MM.1S (cell line): ENCODE data around the gene SIRT2.

ENCODE experiments used
- DNase-seq: peaks from one replicate; pipeline ENCODE4 v3.0.0-alpha.2; 2015
- H2AFZ ChIP-seq: fragments of 300-600 bp; sonication (generic); 2 replicates; pipeline ENCODE4 v1.6.0; 2016; ENCODE audit warnings: antibody characterized with exemption, low read length
- H3F3A ChIP-seq: fragments of 300-600 bp; sonication (generic); 2 replicates; pipeline ENCODE4 v1.6.1; 2016; ENCODE audit warnings: mild to moderate bottlenecking, antibody characterized with exemption, low read length, moderate library complexity, mixed read lengths; ENCODE audit not compliant: insufficient read depth
- H3K27ac ChIP-seq: fragments of 300-600 bp; sonication (generic); 2 replicates; pipeline ENCODE4 v1.5.1; 2016; ENCODE audit warnings: mild to moderate bottlenecking, low read length
- H3K27me3 ChIP-seq: fragments of 300-600 bp; sonication (generic); replicated peaks from 2 replicates; pipeline ENCODE4 v1.6.0; 2016; ENCODE audit warnings: low read length; ENCODE audit not compliant: insufficient read depth
- H3K36me3 ChIP-seq: fragments of 300-600 bp; sonication (generic); replicated peaks from 2 replicates; pipeline ENCODE4 v1.6.1; 2016; ENCODE audit warnings: mild to moderate bottlenecking, low read length, mixed read lengths; ENCODE audit not compliant: insufficient read depth
- H3K4me1 ChIP-seq: fragments of 300-600 bp; sonication (generic); 2 replicates; pipeline ENCODE4 v1.6.1; 2016; ENCODE audit warnings: low read length, mixed read lengths
- H3K4me2 ChIP-seq: fragments of 300-600 bp; sonication (generic); 2 replicates; pipeline ENCODE4 v1.6.0; 2016; ENCODE audit warnings: low read depth, low read length
- H3K4me3 ChIP-seq: fragments of 300-600 bp; sonication (generic); 2 replicates; pipeline ENCODE4 v1.5.1; 2016; ENCODE audit warnings: low read length, mixed read lengths
- H3K79me2 ChIP-seq: fragments of 300-600 bp; sonication (generic); 2 replicates; pipeline ENCODE4 v1.6.1; 2016; ENCODE audit warnings: mixed run types, low read length, mixed read lengths
- H3K9ac ChIP-seq: fragments of 300-600 bp; sonication (generic); 2 replicates; pipeline ENCODE4 v1.6.1; 2016; ENCODE audit warnings: low read length, mixed read lengths
- H3K9me2 ChIP-seq: fragments of 300-600 bp; sonication (generic); replicated peaks from 2 replicates; pipeline ENCODE4 v1.6.1; 2016; ENCODE audit warnings: mild to moderate bottlenecking, low read length, mixed read lengths; ENCODE audit not compliant: insufficient read depth
- H3K9me3 ChIP-seq: fragments of 300-600 bp; sonication (generic); replicated peaks from 2 replicates; pipeline ENCODE4 v1.6.1; 2016; ENCODE audit warnings: mild to moderate bottlenecking, low read length, mixed read lengths; ENCODE audit not compliant: insufficient read depth
- H4K20me1 ChIP-seq: fragments of 300-600 bp; sonication (generic); 2 replicates; pipeline ENCODE4 v1.6.1; 2016; ENCODE audit warnings: mild to moderate bottlenecking, low read length, moderate library complexity, mixed read lengths; ENCODE audit not compliant: insufficient read depth
- CTCF ChIP-seq: fragments of 300-600 bp; sonication (generic); IDR thresholded peaks from 2 replicates; pipeline ENCODE4 v1.5.1; 2016; ENCODE audit warnings: antibody characterized with exemption, low read length, mixed read lengths
- EZH2 ChIP-seq: fragments of 300-600 bp; sonication (generic); optimal IDR thresholded peaks from 2 replicates; pipeline ENCODE3; 2017; ENCODE audit warnings: low read depth, mild to moderate bottlenecking, antibody characterized with exemption, low read length, mixed read lengths
- EZH2phosphoT487 ChIP-seq: fragments of 300-600 bp; sonication (generic); IDR thresholded peaks from 2 replicates; pipeline ENCODE4 v1.6.1; 2018; ENCODE audit warnings: antibody characterized with exemption, low read length

Gene SIRT2

GRCh38 chr19:38844093-38844686 is 55.2 kb downstream of the SIRT2 start:
- no peaks in the 10 kb centered on the region for H3K9me3 ChIP-seq

GRCh38 chr19:38843175-38843758 is 56.2 kb downstream of the SIRT2 start:
- Histone ChIP-seq H3K4me2 (no peak overlapping the region), H3K36me3 (peaks cover 59% of the 10 kb centered on the region), H3F3A (peaks cover 31% of the 10 kb centered on the region), H3K9me3 (no peaks in the 10 kb centered on the region), H3K9ac (no peak overlapping the region), H3K9me2 (no peaks in the 10 kb centered on the region), H4K20me1 (peaks cover 13% of the 10 kb centered on the region), H3K27ac (no peak overlapping the region), H3K79me2 (peaks cover 74% of the 10 kb centered on the region), H2AFZ (no peak overlapping the region), H3K4me1 (0 out of 2 replicates have a peak, but pooled peaks cover under 1% of the 10 kb centered on the region), H3K27me3 (no peaks in the 10 kb centered on the region), H3K4me3 (no peak overlapping the region)
- TF ChIP-seq EZH2 (no peak), CTCF (no peak), EZH2phosphoT487 (no peak)
- DNase-seq: no peak

More at GRCh38 chr19:38844093-38844686, 55.2 kb downstream of the SIRT2 start:
- Histone ChIP-seq H3K4me1 (0 out of 2 replicates have a peak, but pooled peaks cover 5% of the 10 kb centered on the region), H3K27ac (no peak overlapping the region), H2AFZ (no peak overlapping the region), H3K4me3 (no peak overlapping the region), H3K27me3 (no peaks in the 10 kb centered on the region), H3K9ac (no peak overlapping the region), H3K79me2 (peaks cover 83% of the 10 kb centered on the region), H3K4me2 (no peak overlapping the region), H3F3A (peaks cover 26% of the 10 kb centered on the region), H3K36me3 (peaks cover 58% of the 10 kb centered on the region), H4K20me1 (peaks cover 16% of the 10 kb centered on the region), H3K9me2 (no peaks in the 10 kb centered on the region)
- no peak for DNase-seq
- no peak for TF ChIP-seq CTCF
- no peak for TF ChIP-seq EZH2phosphoT487
- TF ChIP-seq EZH2: no peak

GRCh38 chr19:38842439-38843174 is 56.8 kb downstream of the SIRT2 start:
- no peak overlapping the region for H3K4me3 ChIP-seq
- DNase-seq: no peak
- TF ChIP-seq EZH2phosphoT487 (no peak), CTCF (no peak), EZH2 (no peak)
- no peaks in the 10 kb centered on the region for H3K4me1 ChIP-seq
- H3K4me2 ChIP-seq: no peak overlapping the region
- peaks cover 13% of the 10 kb centered on the region for H4K20me1 ChIP-seq
- H3K27me3 ChIP-seq: no peaks in the 10 kb centered on the region
- H3K36me3 ChIP-seq: peaks cover 62% of the 10 kb centered on the region
- H3K79me2 ChIP-seq: peaks cover 68% of the 10 kb centered on the region
- H3K9me3 ChIP-seq: no peaks in the 10 kb centered on the region
- peaks cover 33% of the 10 kb centered on the region for H3F3A ChIP-seq
- H3K27ac ChIP-seq: no peak overlapping the region
- H2AFZ ChIP-seq: no peak overlapping the region
- H3K9ac ChIP-seq: no peak overlapping the region
- no peaks in the 10 kb centered on the region for H3K9me2 ChIP-seq
